ENCODE measurements around the gene TMEM200C.

The TMEM200C gene

GRCh38 chr18:5895299-5895875, at the start of gene TMEM200C:
TSS of gene TMEM200C (minus strand) at chr18:5895522. CDS start at chr18:5892063, 3,459 bp downstream.
- no peak for DNase-seq

GRCh38 chr18:5944448-5944847, 49.1 kb upstream of the TMEM200C start:
- no peak for DNase-seq

- DNase-seq: no peak
Measured at GRCh38 chr18:5943514-5943913, 48.2 kb upstream of the TMEM200C start.

GRCh38 chr18:5942591-5942990, 47.3 kb upstream of the TMEM200C start:
- DNase-seq: no peak

- no peak for DNase-seq
Measured at GRCh38 chr18:5941890-5942289, 46.6 kb upstream of the TMEM200C start.

- DNase-seq: no peak
Measured at GRCh38 chr18:5939801-5940667, 44.7 kb upstream of the TMEM200C start.

GRCh38 chr18:5937795-5938194, 42.5 kb upstream of the TMEM200C start:
- DNase-seq: no peak

GRCh38 chr18:5937121-5937520, 41.8 kb upstream of the TMEM200C start:
- DNase-seq: no peak

GRCh38 chr18:5930789-5931188, 35.5 kb upstream of the TMEM200C start:
- no peak for DNase-seq

- DNase-seq: no peak
Measured at GRCh38 chr18:5918205-5918858, 23.0 kb upstream of the TMEM200C start.

- DNase-seq: no peak
Measured at GRCh38 chr18:5914951-5915350, 19.6 kb upstream of the TMEM200C start.

GRCh38 chr18:5914016-5914415, 18.7 kb upstream of the TMEM200C start:
- no peak for DNase-seq

- DNase-seq: no peak
Measured at GRCh38 chr18:5912566-5912965, 17.2 kb upstream of the TMEM200C start.

GRCh38 chr18:5909125-5909524, 13.8 kb upstream of the TMEM200C start:
- DNase-seq: no peak

- no peak for DNase-seq
Measured at GRCh38 chr18:5903386-5903785, 8.1 kb upstream of the TMEM200C start.

GRCh38 chr18:5900262-5900661, 4.9 kb upstream of the TMEM200C start:
- DNase-seq: no peak

GRCh38 chr18:5899835-5900234, 4.5 kb upstream of the TMEM200C start:
- DNase-seq: no peak

GRCh38 chr18:5895876-5896740, 786 bp upstream of the TMEM200C start:
- DNase-seq: no peak

- no peak for DNase-seq
Measured at GRCh38 chr18:5894611-5895298, 567 bp downstream of the TMEM200C start.

- no peak for DNase-seq
Measured at GRCh38 chr18:5893956-5894610, 1.2 kb downstream of the TMEM200C start.

- DNase-seq: no peak
Measured at GRCh38 chr18:5892823-5893431, 2.4 kb downstream of the TMEM200C start.
